Measurements from ENCODE around the gene GOLGA1.

DNA sequence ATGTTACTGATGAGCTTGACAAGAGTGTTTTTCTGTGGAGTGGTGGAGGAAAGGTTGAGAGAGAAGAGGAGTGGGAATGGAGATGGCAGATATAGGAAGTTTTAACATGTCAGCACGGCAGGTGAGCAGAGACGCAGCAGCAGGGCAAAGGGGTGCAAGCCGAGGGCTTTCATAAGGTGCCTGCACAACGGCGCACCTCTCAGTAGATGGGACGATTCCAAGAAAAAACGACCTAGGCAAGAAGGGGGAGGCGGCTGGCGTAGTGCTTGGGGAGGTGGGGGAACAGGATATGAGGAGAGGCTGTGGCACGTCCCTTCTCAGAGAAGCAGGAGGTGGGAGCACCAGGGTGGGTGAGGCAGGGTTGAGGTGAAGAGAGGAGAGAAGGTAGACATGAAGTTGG lies 54.4 kb downstream of the GOLGA1 start:
- no peak for TF ChIP-seq POLR2A (IDR thresholded peaks at IDR 0.05)
- TF ChIP-seq, protein P1, sequence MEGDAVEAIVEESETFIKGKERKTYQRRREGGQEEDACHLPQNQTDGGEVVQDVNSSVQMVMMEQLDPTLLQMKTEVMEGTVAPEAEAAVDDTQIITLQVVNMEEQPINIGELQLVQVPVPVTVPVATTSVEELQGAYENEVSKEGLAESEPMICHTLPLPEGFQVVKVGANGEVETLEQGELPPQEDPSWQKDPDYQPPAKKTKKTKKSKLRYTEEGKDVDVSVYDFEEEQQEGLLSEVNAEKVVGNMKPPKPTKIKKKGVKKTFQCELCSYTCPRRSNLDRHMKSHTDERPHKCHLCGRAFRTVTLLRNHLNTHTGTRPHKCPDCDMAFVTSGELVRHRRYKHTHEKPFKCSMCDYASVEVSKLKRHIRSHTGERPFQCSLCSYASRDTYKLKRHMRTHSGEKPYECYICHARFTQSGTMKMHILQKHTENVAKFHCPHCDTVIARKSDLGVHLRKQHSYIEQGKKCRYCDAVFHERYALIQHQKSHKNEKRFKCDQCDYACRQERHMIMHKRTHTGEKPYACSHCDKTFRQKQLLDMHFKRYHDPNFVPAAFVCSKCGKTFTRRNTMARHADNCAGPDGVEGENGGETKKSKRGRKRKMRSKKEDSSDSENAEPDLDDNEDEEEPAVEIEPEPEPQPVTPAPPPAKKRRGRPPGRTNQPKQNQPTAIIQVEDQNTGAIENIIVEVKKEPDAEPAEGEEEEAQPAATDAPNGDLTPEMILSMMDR (IDR thresholded peaks at IDR 0.05), result no peak
